HuH-7 (cell line): ENCODE measurements around the gene ASB13.
A peak's percentile ranks its signal among the peaks of the same experiment; 100 is the strongest.

ENCODE experiments used
- DNase-seq: peaks from one replicate; pipeline ENCODE4 v3.0.0; 2011; ENCODE audit warnings: low spot score

Gene ASB13

DNA sequence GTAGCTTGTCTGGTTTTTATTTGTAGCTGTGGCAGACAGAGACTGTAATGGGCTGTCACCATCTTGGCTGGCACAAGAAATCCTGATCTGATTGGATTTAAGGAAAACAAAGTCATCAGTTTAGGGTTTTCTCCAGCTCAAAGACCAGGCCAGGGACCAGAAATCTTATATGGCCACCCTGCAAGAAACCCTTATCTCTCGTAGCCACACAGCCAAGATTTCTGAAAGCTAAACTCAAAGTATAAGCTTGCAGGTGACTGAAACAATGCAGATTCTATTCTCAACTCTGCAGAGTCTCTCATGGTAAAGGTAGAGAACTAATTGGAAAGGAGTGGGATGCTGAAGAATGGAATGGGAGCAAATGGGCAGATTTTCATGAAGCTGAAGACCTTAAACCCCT, 3.2 kb upstream of the ASB13 start:
- no peak for DNase-seq

DNA sequence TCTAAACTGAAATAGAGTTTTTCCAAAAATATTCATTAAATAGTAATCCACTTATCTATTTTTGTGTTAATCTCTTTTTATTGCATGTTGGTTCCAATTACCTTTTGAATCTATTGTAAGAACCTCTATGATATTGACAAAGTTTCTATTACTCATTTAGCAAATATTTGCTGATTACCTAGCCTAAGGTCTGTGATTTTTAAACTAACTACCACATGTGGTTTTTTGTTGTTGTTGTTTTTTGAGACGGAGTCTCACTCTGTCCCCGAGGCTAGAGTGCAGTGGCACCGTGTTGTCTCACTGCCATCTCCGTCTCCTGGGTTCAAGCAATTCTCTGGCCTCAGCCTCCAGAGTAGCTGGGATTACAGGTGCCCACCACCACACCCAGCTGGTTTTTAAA, 2.0 kb upstream of the ASB13 start:
- DNase-seq: no peak

DNA sequence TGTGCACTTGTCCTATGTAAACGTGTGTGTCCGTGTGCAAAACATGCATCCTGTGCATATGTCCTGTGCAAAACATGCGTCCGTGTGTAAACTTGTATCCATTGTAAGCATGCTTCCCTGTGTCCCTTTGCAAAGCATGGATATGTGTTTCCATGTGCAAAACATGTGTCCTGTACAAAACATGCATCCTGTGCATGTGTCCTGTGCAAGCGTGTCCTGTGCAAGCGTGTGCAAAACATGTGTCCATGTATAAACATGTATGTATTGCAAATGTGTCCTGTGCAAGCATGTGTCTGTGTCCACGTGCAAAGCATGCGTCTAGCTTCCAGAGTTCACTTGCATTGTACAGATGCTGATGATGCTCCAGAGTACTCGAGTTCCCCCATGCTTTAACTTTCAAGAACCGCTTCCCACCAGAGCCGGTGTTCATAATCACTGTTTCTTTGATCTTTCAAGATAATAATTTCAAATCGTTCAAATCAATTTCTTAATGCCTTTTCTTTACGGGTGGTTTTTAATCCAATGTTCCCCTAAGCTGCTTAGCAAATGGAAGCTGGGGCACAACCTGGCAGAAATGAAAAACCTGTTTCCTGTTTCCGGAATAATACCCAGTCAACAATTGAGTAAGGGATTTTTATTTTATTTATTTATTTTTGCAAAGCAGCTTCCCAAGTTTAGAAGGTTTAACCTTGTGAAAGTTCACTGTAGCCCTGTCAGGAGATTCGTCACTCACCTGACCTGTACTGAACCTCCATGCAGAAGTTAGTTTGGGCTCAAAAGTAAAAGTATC, 641 bp upstream of the ASB13 start:
- no peak for DNase-seq

DNA sequence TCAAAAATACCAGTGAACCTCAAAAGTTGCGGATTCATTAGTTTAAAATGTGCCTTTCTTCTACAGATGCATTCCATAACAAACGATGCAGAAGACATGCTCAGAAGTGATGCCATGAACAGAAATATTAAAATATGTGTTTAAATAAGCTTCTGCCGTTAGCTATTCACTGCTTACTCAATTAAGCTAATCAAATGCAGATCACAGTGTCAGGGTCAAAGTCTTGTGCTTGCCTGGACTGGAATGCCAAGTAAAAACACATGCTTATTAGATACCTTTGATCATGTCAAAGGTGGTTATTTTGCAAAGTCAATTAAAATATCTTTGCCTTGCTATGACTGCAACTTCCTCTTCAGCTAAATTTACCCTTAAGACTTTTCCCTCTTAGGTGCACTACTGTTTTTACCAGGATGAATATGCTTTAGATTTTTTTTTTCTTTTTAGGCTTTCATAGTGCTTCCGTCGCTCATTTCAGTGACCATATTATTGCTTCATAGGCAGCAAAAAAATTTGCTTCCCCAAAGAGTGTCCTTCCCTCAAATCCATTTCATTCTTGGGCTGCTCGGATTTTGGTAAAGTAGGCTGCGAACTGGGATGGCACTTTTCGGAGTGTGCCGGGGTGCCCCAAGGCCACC, 905 bp downstream of the ASB13 start:
- no peak for DNase-seq

DNA sequence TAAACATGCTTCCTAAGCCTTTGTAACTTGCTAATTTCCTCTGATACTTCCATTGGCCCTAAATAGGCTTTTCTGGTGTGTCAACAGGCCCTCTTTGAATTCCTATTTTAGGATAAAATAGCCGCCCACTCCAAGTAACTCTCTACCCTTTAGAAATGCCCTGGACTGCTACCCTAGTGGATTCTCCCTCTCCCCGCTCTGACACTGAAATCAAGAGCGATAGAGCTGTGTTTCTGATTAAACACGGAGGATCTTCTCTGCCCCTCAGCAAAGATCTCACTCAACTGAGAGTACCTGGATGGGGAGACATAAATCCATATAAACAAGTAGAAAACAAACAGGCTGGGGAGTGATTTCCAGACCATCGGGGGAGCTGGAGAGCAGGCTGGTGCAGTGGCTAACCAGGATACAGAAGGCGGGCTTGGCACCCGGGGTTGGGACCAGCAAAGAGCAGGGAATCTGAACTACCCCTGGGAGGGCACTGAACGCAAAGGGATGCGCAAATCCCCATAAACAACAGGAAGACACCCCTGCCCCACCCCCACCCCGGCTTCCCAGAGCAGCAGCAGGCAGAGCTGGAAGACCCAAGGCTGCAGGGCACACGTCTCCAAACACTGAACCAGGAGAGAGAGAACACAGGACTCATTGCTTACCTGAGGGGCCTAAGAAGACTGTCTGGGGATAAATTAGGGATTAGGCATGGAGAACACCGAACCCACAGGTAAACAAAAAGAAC, 2.5 kb downstream of the ASB13 start:
- peak; percentile 71 for DNase-seq

DNA sequence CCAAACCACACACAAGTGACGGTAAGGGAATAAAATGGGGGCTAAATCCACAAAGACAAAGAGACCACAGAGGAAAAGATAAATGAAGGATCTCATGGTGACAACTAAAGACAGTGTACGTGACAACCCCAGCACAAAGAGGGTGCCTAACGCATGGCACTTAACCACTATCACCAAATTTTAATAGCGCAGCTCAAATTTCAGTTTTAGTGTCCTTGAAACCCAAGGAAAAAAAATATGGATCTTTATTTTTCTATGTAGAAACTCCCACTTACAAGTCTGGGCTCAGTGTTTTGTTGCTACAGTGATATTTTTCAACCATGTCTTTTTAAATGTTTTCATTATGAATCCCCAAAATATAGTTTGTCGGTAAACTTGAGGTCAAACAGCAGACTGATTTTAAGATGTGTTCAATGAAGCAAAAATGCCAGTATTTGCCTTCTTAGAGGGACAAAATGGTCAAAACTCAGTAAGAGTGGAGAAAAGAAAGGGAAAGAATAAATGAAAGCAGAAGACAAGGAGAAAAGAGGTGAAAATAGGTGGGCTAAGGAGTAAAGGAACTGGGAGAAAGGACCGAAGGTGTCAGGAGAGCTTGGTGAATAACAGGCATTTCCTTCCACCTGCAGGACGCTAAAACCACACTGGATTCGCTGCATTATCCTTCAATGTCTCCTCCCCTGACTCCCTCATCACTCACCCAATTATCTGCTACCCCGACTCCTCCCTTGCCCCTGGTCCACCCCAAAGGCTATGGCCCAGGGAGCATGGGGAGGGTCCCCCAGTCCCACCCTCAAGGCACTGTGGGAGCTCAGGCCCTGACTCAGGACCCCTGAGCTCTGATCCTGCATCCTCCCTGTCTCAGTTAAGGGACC, 3.5 kb downstream of the ASB13 start:
- DNase-seq: no peak

DNA sequence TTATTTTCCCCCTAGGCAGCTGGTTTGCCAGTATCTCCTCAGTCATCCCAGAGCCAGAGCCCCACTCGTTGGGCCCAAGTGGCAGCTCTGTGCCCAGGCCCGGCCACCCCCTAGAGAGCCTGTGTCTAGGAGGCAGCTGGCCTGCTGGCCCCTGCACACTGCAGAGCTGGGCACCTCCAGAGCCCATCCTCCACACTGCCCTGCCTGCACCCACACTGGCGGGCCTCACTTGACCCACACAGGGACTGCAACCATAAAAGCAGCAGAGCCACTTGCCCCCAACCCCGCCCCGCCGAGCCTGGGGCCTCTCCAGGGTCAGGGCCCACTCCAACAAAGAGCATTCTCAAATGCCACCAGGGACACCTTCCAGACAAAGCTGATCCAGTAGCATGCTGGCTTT, 5.4 kb downstream of the ASB13 start:
- no peak for DNase-seq

DNA sequence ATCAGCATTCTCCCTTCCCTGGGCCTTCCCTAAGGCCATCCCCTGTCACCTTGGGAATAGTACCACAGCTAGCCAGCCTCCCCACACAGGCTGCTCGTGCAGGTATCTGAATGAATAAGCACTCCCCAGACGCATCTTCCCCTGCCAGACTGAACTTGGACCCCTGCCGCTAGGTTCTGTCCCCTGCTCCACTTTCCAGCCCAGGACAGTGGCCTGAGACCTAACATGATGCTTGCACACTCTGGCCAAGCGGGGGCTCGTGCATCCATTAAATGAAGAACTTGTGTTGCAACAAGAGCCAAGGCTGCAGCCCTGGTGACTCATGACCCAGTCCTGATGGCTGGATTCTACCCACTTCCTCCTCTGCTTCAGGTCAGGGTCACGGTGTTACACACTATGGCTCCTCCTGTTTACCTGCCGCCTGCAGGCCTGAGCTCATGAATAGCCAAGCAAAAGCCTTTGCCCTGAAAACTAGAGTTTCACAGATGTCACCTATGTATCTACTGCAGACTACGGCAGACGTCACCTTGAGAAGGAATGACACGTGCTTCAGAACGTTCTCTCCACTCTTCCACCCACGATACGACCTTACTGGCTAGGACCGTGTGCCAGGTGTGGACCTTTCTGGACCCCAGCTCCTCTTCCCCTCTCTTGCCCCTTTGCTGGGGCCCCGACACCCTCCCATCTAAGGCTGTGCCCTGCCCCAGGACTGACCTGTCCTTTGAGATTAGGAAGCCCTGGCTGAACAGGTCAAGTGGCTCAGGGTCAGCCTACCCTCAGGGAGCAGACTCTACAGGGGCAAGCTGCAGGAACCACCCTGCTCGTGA, 6.5 kb downstream of the ASB13 start:
- peak; percentile 87 for DNase-seq

DNA sequence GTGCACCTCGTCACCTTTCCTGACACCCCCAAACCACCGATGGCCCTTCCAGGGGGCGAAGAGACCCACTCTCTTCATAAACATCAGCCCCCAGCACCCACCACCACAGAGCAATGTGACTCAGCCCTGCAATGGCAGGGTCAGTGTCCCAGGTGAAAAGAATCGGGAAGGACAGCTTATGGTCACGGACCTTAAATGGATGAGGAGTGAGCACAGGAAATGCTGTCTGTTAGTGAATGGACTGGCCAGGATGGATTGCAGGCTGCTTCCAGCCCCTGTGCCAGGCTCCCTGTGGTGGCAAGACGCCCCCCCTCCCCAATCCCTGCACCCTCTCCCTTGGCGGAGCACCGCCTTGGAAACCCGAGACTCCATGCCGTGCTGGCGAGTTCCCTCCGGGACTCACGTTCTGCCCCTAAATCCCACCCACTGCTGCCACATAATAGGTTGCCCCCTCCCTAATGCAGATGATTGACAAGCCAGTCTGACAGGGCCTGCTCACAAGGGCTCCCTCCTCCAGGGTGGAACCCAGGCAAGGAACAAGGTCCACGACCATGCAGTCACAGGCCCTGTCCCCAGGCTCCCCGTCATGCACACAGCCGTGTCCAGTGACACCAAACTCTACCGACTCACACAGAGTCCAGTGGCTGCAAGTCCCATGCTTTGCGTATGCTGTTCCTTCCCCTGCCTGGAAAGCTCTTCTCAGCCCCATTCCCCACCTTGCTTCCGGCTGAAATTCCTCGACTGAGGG, 7.3 kb downstream of the ASB13 start:
- DNase-seq: peak; percentile 60

DNA sequence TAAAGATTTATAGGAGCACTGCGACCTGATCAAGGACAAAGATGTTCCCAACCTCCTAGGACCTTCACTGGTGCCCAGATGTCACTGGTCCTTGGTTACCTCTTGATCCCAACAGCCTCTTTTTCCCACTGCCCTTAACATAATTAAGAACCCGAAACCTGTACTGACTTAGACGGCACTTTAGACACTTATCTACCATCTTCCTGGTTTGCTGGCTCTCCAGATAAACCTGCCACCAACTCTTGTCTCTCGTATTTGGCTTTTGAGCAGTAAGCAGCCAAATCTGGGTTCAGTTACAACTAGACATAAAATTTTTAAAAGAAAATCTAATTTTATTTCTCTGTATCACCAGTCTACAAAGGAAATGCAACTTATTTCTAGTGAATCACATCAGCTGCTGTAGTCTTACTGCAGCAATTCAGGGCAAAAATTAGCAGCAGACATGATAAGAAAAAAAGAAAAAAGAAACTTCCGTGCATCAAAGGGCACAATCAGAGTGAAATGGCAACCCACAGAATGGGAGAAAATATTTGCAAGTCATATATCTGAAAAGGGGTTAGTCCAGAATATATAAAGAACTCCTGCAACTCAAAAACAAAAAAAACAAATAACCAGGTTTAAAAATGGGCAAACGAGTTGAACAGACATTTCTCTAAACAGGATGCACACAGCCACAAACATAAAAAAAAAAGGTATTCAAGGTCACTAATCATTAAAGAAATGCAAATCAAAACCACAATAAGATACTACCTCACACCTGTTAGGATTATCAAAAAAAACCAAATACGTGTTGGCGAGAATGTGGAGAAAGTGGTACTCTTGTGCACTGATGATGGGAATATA, 9.4 kb downstream of the ASB13 start:
- no peak for DNase-seq

DNA sequence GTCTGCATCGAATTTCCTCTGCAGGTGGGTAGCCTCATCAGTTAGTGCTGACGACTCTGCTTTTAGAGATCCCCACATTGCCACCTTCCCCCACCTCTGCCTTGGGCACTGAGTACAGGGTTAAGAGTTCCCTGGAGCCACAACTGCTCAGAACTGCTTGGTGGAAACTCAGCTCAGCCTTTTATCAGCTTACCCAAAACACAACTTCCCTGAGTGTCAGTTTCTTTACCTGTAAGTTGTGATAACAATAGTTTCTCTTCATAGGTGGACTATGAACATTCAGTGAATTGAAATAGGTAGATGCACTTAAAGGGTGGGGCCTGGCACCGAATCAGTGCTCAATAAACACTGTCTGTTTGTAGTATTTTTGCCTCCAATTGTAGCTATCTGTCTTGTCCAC, 11.3 kb downstream of the ASB13 start:
- no peak for DNase-seq

DNA sequence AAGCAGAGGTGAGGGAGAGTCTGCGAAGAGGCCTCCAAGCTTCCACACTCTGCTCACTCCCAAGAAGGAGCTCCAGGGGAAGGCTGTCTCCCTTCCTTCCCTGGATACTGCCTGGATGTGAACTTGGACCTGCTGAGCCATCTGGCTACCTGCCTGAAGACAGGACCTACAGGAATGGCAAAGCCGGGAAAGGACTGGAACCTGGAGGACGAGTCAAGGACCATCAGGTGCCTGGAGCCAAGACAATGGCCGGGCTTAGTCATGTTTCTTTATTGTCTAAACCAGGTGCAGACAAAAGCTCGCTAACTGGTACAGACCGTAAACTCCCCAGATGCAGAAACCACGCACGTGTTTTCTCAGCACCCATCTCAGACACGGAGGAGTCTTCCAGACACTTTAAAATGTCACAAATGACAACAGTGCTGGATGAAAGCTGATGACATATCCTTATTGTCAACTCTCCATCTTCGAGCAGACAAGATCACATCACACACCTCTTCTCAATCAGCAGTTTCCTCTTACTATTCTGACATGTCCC, 12.1 kb downstream of the ASB13 start:
- DNase-seq: no peak

DNA sequence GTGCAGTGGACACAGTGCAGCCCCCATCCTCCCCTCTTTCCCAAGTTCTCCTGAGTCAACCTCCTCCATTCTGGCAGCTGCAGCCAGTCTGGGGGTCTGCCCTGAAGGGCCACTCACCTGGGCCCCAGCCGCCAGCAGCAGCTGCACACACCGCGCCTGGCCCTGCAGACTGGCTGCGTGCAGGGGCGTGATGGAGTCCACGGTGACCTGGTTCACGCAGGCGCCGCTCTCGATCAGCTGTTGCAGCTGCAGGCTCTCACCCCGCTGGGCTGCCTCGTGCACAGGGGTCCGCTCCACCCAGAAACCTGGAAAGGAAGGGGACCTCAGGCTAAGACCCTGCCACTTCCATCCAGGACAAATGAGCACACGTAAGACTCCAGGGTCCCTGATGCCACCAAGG, 13.6 kb downstream of the ASB13 start:
- DNase-seq: no peak

DNA sequence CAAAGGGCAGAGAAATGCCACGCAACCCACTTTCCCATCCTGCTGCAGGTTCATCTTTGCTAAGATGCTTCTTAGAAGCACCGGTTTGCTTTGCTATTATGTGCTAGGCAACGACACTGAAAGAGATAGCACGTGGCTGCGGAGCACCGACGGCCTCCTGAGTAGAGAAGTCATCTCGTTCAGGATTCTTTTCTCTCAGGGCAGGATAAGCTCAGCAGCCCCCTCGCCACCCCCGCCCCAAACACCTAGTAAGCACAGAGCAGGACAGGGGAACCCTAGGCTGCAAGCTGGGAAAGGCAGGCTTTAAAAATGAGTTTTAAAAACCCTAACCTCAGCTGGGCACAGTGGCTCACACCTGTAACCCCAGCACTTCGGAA, 15.0 kb downstream of the ASB13 start:
- no peak for DNase-seq

DNA sequence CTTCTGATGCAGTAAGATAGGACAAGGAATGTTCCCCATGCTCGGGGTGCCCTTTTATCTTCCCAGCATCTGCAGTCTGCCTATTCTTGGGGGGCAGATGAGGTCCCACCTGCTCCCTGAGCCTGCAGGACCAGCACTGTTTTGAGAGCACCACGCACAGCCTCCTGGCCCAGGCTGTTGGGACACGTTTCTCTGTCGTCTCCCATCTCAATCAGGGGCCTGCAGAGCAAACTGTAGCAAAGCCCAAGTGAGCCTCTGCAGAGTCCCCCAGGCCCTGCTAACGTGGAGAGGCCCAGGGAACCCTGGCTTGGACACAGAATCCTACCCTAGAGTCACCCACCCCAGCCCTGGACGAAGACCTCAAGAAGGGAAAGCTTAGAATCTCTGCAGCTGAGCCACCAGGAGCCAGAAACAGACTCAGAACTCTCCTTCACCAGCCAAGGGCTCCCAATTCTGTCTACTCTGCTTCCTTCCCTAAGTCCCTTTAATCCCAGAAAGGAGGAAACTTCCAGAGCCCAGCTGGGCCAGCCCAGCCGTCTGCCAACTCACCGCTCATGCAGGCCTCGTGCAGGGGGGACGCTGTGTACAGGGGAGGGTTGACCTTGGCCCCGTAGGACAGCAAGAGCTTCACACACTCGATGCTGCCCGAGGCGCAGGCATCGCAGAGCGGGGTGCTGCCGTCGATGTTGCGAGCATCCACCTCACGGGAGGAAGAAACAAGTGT, 15.6 kb downstream of the ASB13 start:
- DNase-seq: no peak

DNA sequence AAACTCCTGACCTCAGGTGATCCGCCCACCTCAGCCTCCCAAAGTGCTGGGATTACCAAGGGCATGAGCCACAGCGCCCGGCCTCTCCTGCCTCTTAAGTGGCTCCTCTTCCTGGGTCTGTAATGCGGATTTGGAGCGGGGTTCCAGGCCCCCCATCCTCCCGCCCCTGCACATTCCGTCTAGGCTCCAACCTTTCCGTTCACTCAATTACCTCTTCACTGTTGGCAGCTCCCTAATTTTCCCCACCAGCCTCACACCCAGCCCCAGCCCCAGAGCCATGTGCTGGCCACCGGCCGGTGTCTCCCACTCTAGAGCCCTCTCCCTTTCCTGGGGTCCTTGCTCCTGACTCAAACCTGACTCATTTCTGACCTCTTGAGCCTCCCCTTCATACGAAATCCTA, 16.6 kb downstream of the ASB13 start:
- DNase-seq: no peak

DNA sequence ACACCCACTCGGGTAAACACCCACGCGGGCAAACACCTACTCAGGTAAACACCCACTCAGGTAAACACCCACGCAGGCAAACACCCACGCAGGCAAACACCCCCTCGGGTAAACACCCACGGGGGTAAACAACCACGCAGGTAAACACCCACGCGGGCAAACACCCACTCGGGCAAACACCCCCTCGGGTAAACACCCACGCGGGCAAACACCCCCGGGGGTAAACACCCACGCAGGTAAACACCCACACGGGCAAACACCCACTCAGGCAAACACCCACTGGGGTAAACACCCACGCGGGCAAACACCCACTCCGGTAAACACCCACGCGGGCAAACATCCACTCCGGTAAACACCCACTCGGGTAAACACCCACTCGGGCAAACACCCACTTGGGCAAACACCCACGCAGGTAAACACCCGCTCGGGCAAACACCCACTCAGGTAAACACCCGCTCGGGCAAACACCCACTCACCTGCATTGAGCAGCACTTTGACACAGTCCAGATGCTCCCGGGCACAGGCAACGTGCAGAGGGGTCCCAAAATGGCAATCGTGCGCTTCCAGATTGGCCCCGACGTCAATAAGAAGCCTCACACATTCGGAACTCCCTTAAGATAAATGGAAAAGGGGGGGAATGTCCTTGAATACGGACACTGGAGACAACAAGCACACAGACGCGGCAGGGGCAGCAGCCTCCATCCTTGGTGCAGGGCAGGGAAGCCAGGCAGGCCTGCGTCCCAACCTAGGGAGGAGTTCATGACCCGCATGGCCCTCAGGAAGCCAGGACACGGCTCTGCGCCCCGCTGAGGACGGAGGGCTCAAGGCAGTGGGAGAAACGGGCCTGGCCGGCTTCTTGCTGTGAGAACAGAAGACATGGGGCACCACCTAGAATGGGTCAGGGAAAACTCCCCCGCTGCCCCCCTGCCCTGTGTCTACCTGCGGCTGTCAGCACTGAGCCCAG, 17.6 kb downstream of the ASB13 start:
- DNase-seq: no peak
